ENCODE data around the gene ELP1. TPM values are rescaled to one million over a fixed set of nuclear protein-coding genes. Genes with fewer than 3 reads are reported as not detected.
"Not testable (repeated sequence)": the region's sequence is repeated elsewhere in the genome, so short reads cannot be mapped to it uniquely, and the experiment has no call there.

The ELP1 gene
- total and polyA plus RNA-seq, 2 donors, result 23.4 to 25.1 TPM

DNA sequence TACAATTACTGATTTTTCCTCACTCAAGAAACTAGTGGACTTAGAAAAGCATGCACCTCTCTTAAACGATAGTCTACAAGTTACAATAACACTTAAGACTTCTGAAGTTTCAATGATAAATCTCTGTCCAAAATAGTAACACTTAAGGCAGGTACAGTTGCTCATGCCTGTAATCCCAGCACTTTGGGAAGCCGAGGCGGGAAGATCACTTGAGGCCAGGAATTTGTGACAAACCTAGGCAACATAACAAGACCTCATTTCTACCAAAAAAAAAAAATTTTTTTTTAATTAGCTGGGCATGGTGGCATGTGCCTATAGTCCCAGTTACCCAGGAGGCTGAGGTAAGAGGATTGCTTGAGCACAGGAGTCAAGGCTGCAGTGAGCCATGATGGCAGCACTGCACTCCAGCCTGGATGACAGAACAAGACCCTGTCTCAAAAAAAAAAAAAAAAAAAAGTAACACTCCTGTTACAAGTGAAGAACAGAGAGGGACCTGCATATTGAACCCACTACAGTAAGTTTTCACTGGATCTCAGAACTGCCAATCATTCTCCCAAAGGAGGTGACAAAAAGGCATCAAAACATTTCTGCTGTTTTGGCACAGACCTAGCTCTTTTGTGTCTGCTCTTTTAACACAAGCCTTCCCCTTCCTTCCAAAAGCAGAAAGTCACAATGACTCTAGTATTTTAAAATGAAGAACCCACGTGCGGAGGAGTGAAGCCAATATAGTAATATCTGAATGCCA lies 3.8 kb upstream of the ELP1 start:
- Histone ChIP-seq H3K4me3 (ENCODE audit: low read length in 2 of 2) (no peak overlapping the region), H3K9me3 (ENCODE audit: control insufficient read depth in 2 of 2, insufficient read depth in 1 of 2, low read length in 1 of 2) (peaks cover 0 to 4% of the 10 kb centered on the region in 2 donors), H3K27me3 (ENCODE audit: control insufficient read depth in 2 of 2, insufficient read depth in 1 of 2, low read length in 1 of 2) (no peaks in the 10 kb centered on the region), H3K4me1 (ENCODE audit: control insufficient read depth in 2 of 2, insufficient read depth in 2 of 2, low read length in 2 of 2) (peaks cover 8 to 14% of the 10 kb centered on the region in 2 donors), H3K27ac (ENCODE audit: low read depth in 1 of 2, low read length in 1 of 2) (no peak overlapping the region), H3K36me3 (ENCODE audit: control insufficient read depth in 2 of 2, insufficient read depth in 2 of 2, low read length in 1 of 2) (peaks cover 3 to 8% of the 10 kb centered on the region in 2 donors)
- no peak for DNase-seq (ENCODE audit: low read depth in 6 of 9, low spot score in 9 of 9)
- 98% methylated on average over 5 of the region's 5 CpGs for WGBS

DNA sequence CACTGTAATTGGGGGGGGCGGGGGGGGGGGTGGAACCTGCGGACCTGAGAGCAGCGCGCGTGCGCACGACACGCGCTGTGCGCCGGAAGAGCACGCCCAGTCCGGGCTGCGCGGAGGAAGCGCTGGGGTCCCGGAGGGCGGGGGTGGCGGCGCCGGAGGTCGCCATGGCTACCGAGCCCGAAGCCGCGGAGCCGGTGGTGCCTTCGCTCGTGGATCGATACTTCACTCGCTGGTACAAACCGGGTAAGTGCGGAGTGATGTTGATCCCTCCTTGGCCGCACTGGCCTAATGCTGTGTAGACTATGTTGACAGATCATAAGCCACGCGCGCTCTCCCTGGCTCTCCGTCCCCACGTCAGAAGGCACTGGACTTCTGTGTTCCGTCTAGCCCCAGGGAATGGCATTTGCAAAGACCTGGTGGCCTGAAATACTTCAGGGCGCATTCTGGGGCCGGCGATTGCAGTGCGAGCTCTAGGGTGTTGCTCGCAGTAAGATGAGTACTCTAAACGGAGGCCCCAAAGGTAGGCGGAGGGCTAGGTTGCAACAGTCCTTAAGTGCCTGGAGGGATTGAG lies 484 bp upstream of the ELP1 start, which contains the start of gene ABITRAM:
ABITRAM (plus strand) TSS at position 78 of the 571 bp plus-strand sequence; CDS start at position 165, 87 bp downstream.
- under 1% methylated on average over 47 of the region's 47 CpGs for WGBS
- H3K27me3 ChIP-seq (ENCODE audit: control insufficient read depth in 2 of 2, insufficient read depth in 1 of 2, low read length in 1 of 2), result no peaks in the 10 kb centered on the region
- peaks cover 12 to 17% of the 10 kb centered on the region in 2 donors for H3K4me1 ChIP-seq (ENCODE audit: control insufficient read depth in 2 of 2, insufficient read depth in 2 of 2, low read length in 2 of 2)
- H3K4me3 ChIP-seq (ENCODE audit: low read length in 2 of 2), result peak within 1 kb of the TSS; percentile 88 to 95
- DNase-seq (ENCODE audit: low read depth in 6 of 9, low spot score in 9 of 9), result peak in 8 of 9 donors; percentile 59 to 92 (median 80)
- peak within 1 kb of the TSS; percentile 87 to 94 for H3K27ac ChIP-seq (ENCODE audit: low read depth in 1 of 2, low read length in 1 of 2)
- peaks cover 0 to 4% of the 10 kb centered on the region in 2 donors for H3K9me3 ChIP-seq (ENCODE audit: control insufficient read depth in 2 of 2, insufficient read depth in 1 of 2, low read length in 1 of 2)
- H3K36me3 ChIP-seq (ENCODE audit: control insufficient read depth in 2 of 2, insufficient read depth in 2 of 2, low read length in 1 of 2), result peaks cover 0 to 3% of the 10 kb centered on the region in 2 donors

DNA sequence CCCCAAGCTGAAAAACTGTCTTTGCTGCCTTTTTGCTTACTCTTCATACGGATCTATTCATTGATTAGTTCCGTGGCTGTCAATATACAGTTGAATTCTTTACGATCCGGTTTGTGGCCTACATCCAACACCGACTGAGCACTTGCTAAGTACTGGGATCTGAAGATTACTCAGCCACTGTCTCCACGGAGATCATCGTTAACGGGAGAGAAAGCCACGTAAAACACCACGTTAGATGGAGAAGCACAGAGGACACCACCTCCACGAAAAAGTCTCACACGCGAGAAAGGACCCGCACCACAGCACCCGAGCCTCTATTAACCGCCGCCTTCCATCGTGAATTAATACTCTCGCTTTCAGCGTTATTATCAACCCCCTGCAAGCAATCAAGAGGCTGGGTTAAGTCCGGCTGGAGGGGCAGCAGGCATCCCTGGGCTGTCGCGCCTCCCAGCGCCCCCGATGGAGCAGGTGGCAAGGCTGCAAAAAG lies 650 bp downstream of the ELP1 start:
- peak overlapping the region; percentile 88 to 95 for H3K4me3 ChIP-seq (ENCODE audit: low read length in 2 of 2)
- peak in 4 of 9 donors; percentile 2 to 37 (median 8) for DNase-seq (ENCODE audit: low read depth in 6 of 9, low spot score in 9 of 9)

DNA sequence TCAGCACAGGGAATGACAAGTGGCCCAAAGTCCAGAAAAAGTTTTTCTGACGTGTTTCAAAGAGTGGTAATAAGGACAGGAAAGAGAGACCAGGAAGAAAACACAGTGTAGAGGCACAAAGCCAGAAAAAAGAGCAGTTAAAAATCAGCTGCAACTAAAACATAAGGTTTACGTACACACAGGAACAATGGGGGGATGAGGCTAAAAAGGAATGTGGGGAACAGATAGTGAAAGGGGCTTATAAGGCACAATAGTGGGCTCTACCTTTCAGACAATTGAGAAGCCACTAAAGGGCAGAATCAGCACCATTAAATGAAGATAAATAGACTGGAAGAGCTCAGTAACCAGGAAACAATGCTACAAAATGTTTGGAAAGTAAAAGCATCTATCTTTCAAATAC lies 5.5 kb downstream of the ELP1 start:
- H3K36me3 ChIP-seq (ENCODE audit: control insufficient read depth in 2 of 2, insufficient read depth in 2 of 2, low read length in 1 of 2), result peaks cover 15 to 36% of the 10 kb centered on the region in 2 donors

More for the DNA sequence above, 650 bp downstream of the ELP1 start:
- Histone ChIP-seq H3K9me3 (ENCODE audit: control insufficient read depth in 2 of 2, insufficient read depth in 1 of 2, low read length in 1 of 2) (peaks cover 0 to 4% of the 10 kb centered on the region in 2 donors), H3K27ac (ENCODE audit: low read depth in 1 of 2, low read length in 1 of 2) (peak overlapping the region; percentile 87 to 94), H3K27me3 (ENCODE audit: control insufficient read depth in 2 of 2, insufficient read depth in 1 of 2, low read length in 1 of 2) (no peaks in the 10 kb centered on the region), H3K4me1 (ENCODE audit: control insufficient read depth in 2 of 2, insufficient read depth in 2 of 2, low read length in 2 of 2) (peaks cover 12 to 17% of the 10 kb centered on the region in 2 donors), H3K36me3 (ENCODE audit: control insufficient read depth in 2 of 2, insufficient read depth in 2 of 2, low read length in 1 of 2) (peaks cover 0 to 2% of the 10 kb centered on the region in 2 donors)
- WGBS, result 2% methylated on average over 25 of the region's 25 CpGs

DNA sequence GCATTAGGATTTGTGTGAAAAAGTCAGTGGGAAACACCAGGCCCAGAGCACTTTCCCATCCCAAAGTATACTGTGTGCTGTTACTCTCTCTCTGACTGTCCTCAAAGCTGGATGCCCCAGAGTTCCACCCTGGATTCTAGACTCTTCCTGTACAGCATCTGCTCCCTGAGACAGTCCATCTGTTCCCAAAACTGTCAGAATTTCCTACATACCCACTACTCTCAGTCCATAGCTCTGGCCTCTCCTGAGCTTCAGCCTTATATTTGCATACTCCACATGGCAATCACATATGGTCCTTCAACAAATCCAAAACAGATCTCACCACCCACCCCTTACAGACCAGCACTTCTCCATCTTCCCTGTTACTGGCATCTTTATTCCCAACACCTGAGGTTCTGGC lies 9.5 kb downstream of the ELP1 start:
- DNase-seq (ENCODE audit: low read depth in 6 of 9, low spot score in 9 of 9), result no peak
- Histone ChIP-seq H3K36me3 (ENCODE audit: control insufficient read depth in 2 of 2, insufficient read depth in 2 of 2, low read length in 1 of 2) (peaks cover 17 to 53% of the 10 kb centered on the region in 2 donors), H3K4me1 (ENCODE audit: control insufficient read depth in 2 of 2, insufficient read depth in 2 of 2, low read length in 2 of 2) (no peaks in the 10 kb centered on the region), H3K27ac (ENCODE audit: low read depth in 1 of 2, low read length in 1 of 2) (no peak overlapping the region), H3K4me3 (ENCODE audit: low read length in 2 of 2) (no peak overlapping the region), H3K9me3 (ENCODE audit: control insufficient read depth in 2 of 2, insufficient read depth in 1 of 2, low read length in 1 of 2) (no peaks in the 10 kb centered on the region), H3K27me3 (ENCODE audit: control insufficient read depth in 2 of 2, insufficient read depth in 1 of 2, low read length in 1 of 2) (no peaks in the 10 kb centered on the region)

More for the DNA sequence above, 5.5 kb downstream of the ELP1 start:
- 73% methylated on average over 2 of the region's 2 CpGs for WGBS
- DNase-seq (ENCODE audit: low read depth in 6 of 9, low spot score in 9 of 9), result no peak
- H3K9me3 ChIP-seq (ENCODE audit: control insufficient read depth in 2 of 2, insufficient read depth in 1 of 2, low read length in 1 of 2), result no peaks in the 10 kb centered on the region
- H3K27ac ChIP-seq (ENCODE audit: low read depth in 1 of 2, low read length in 1 of 2), result no peak overlapping the region
- no peaks in the 10 kb centered on the region for H3K27me3 ChIP-seq (ENCODE audit: control insufficient read depth in 2 of 2, insufficient read depth in 1 of 2, low read length in 1 of 2)
- peaks cover 8 to 10% of the 10 kb centered on the region in 2 donors for H3K4me1 ChIP-seq (ENCODE audit: control insufficient read depth in 2 of 2, insufficient read depth in 2 of 2, low read length in 2 of 2)
- no peak overlapping the region for H3K4me3 ChIP-seq (ENCODE audit: low read length in 2 of 2)

DNA sequence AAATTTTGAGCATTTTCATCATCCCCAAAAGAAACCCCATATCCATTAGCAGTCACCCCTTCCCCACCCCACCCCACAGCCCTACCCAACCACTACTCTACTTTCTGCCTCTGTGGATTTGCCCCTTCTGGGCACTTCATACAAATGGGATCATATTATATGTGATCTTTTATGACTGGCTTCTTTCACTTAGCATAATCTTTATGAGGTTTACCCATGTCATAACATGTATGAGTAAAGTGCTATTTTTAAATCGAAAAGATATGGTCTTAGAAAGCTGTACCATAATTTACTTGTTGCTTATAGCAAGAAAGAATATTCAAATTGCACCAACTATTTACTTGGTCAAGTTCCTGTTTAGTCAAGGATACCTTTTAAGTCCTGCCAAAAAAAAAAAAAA lies 12.7 kb downstream of the ELP1 start:
- Histone ChIP-seq H3K9me3 (ENCODE audit: control insufficient read depth in 2 of 2, insufficient read depth in 1 of 2, low read length in 1 of 2) (no peaks in the 10 kb centered on the region), H3K27me3 (ENCODE audit: control insufficient read depth in 2 of 2, insufficient read depth in 1 of 2, low read length in 1 of 2) (no peaks in the 10 kb centered on the region), H3K27ac (ENCODE audit: low read depth in 1 of 2, low read length in 1 of 2) (no peak overlapping the region), H3K4me1 (ENCODE audit: control insufficient read depth in 2 of 2, insufficient read depth in 2 of 2, low read length in 2 of 2) (no peaks in the 10 kb centered on the region), H3K36me3 (ENCODE audit: control insufficient read depth in 2 of 2, insufficient read depth in 2 of 2, low read length in 1 of 2) (peaks cover 17 to 56% of the 10 kb centered on the region in 2 donors), H3K4me3 (ENCODE audit: low read length in 2 of 2) (no peak overlapping the region)
- WGBS, result 97% methylated on average over 1 of the region's 1 CpG
- DNase-seq (ENCODE audit: low read depth in 6 of 9, low spot score in 9 of 9), result no peak

DNA sequence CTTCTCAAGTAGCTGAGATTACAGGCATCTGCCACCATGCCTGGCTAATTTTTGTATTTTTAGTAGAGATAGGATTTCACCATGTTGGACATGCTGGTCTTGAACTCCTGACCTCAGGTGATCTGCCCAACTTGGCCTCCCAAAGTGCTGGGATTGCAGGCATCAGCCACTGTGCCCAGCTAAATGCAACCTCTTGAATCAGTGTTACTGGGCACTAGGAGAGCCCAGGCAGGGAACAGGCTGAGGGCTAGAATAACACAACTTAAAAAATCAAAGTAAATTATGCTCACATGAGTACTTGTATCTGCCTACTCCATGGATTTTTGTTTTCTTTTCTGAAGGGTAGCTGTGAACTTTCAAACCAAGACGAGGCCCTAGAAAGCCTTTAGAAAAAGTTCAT lies 13.5 kb downstream of the ELP1 start:
- not testable (repeated sequence) for H3K9me3 ChIP-seq (ENCODE audit: control insufficient read depth in 2 of 2, insufficient read depth in 1 of 2, low read length in 1 of 2); H3K4me1 ChIP-seq (ENCODE audit: control insufficient read depth in 2 of 2, insufficient read depth in 2 of 2, low read length in 2 of 2); H3K4me3 ChIP-seq (ENCODE audit: low read length in 2 of 2); H3K27ac ChIP-seq (ENCODE audit: low read depth in 1 of 2, low read length in 1 of 2); H3K27me3 ChIP-seq (ENCODE audit: control insufficient read depth in 2 of 2, insufficient read depth in 1 of 2, low read length in 1 of 2); DNase-seq (ENCODE audit: low read depth in 6 of 9, low spot score in 9 of 9)
- H3K36me3 ChIP-seq (ENCODE audit: control insufficient read depth in 2 of 2, insufficient read depth in 2 of 2, low read length in 1 of 2), result peaks cover 12 to 54% of the 10 kb centered on the region in 2 donors
- 98% methylated on average over 1 of the region's 1 CpG for WGBS

DNA sequence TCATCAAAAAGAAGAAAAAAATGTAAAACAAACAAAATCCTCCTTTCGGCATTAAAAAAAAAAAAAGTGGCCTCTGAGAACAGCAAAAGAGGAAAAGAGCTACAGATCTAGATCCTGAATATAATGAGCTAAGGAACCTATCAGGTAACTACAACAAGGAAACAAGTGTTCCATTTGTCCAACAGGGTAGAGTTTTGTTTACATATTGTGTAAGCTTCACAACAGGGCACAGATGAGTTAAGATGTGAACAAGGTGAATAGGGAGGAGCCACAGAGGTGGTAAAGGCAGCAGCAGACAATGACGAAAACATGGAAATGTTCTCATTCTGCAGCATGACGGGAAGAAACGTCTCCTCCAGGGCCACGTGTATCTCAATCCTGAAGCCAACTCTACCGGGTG lies 14.4 kb downstream of the ELP1 start:
- no peak overlapping the region for H3K4me3 ChIP-seq (ENCODE audit: low read length in 2 of 2)
- peaks cover 9 to 53% of the 10 kb centered on the region in 2 donors for H3K36me3 ChIP-seq (ENCODE audit: control insufficient read depth in 2 of 2, insufficient read depth in 2 of 2, low read length in 1 of 2)
- 99% methylated on average over 6 of the region's 6 CpGs for WGBS
- no peak for DNase-seq (ENCODE audit: low read depth in 6 of 9, low spot score in 9 of 9)
- H3K27ac ChIP-seq (ENCODE audit: low read depth in 1 of 2, low read length in 1 of 2), result no peak overlapping the region
- no peaks in the 10 kb centered on the region for H3K27me3 ChIP-seq (ENCODE audit: control insufficient read depth in 2 of 2, insufficient read depth in 1 of 2, low read length in 1 of 2)
- no peaks in the 10 kb centered on the region for H3K9me3 ChIP-seq (ENCODE audit: control insufficient read depth in 2 of 2, insufficient read depth in 1 of 2, low read length in 1 of 2)
- no peaks in the 10 kb centered on the region for H3K4me1 ChIP-seq (ENCODE audit: control insufficient read depth in 2 of 2, insufficient read depth in 2 of 2, low read length in 2 of 2)

DNA sequence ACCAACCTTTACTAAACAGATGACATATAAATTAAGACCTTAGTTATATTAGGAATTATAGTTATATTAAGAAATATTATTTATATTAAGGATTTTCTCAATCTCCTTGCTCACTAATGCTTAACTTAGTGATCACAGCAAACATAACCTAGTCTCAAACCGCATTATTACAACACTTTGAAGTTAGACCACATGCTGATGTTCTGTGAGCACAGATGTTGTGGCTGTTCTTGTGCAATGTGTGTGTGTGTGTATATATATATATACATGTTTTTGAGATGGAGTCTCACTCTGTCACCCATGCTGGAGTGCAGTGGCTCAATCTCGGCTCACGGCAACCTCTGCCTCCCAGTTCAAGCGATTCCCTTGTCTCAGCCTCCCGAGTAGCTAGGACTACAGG lies 20.5 kb downstream of the ELP1 start:
- Histone ChIP-seq H3K9me3 (ENCODE audit: control insufficient read depth in 2 of 2, insufficient read depth in 1 of 2, low read length in 1 of 2) (no peaks in the 10 kb centered on the region), H3K27me3 (ENCODE audit: control insufficient read depth in 2 of 2, insufficient read depth in 1 of 2, low read length in 1 of 2) (no peaks in the 10 kb centered on the region), H3K27ac (ENCODE audit: low read depth in 1 of 2, low read length in 1 of 2) (no peak overlapping the region), H3K36me3 (ENCODE audit: control insufficient read depth in 2 of 2, insufficient read depth in 2 of 2, low read length in 1 of 2) (peaks cover 10 to 44% of the 10 kb centered on the region in 2 donors), H3K4me3 (ENCODE audit: low read length in 2 of 2) (no peak overlapping the region), H3K4me1 (ENCODE audit: control insufficient read depth in 2 of 2, insufficient read depth in 2 of 2, low read length in 2 of 2) (peaks cover 5 to 7% of the 10 kb centered on the region in 2 donors)
- peak in 1 of 9 donors; percentile 35 for DNase-seq (ENCODE audit: low read depth in 6 of 9, low spot score in 9 of 9)
- WGBS, result 91% methylated on average over 5 of the region's 5 CpGs

All from thymus (tissue), 11 donors.